ENCODE measurements around the gene BZW1. TPM values are rescaled to one million over a fixed set of nuclear protein-coding genes. Genes with fewer than 3 reads are reported as not detected.
"Not testable (repeated sequence)": the region's sequence is repeated elsewhere in the genome, so short reads cannot be mapped to it uniquely, and the experiment has no call there.

Gene BZW1
- total RNA-seq, 4 donors from 2014 or later, result 204 to 317 (median 240) TPM

GRCh38 chr2:200800458-200800857 is 11.3 kb upstream of the BZW1 start:
- intact Hi-C loops (cut with DNase I; ENCODE audit: low total_unique reads) (no loop called here), in situ Hi-C loops (cut with MboI; ENCODE audit: low sequenced_read_pairs in 4 of 4) (loop anchor here in 1 of 4 donors (25.0 kb wide), 1 partner anchor 88 kb away; no protein-coding TSS in a partner anchor)
- TF ChIP-seq CTCF (IDR thresholded peaks at IDR 0.05 in 4 of 5, conservative IDR thresholded peaks at IDR 0.05 in 1 of 5) (no peak), POLR2A (IDR thresholded peaks at IDR 0.05) (no peak)
- Histone ChIP-seq H3K27ac (no peak overlapping the region), H3K4me3 (no peak overlapping the region), H3K9me3 (no peaks in the 10 kb centered on the region), H3K36me3 (no peaks in the 10 kb centered on the region), H3K4me1 (peaks cover 0 to 17% of the 10 kb centered on the region in 2 donors), H3K27me3 (no peaks in the 10 kb centered on the region)
- DNase-seq (no peak), ATAC-seq (no peak)

- ATAC-seq; DNase-seq; H3K36me3 ChIP-seq; H3K27ac ChIP-seq; H3K9me3 ChIP-seq; H3K4me3 ChIP-seq; H3K27me3 ChIP-seq; intact Hi-C loops (cut with DNase I; ENCODE audit: low total_unique reads): not testable (repeated sequence)
- in situ Hi-C loops (cut with MboI; ENCODE audit: low sequenced_read_pairs in 4 of 4), result loop anchor here in 1 of 4 donors (25.0 kb wide), 1 partner anchor 89 kb away; no protein-coding TSS in a partner anchor
- H3K4me1 ChIP-seq, result peaks cover 0 to 11% of the 10 kb centered on the region in 2 donors
Observed at GRCh38 chr2:200801431-200801830, 10.3 kb upstream of the BZW1 start.

GRCh38 chr2:200809506-200810251 is 2.0 kb upstream of the BZW1 start:
- ATAC-seq (no peak), DNase-seq (no peak)
- Histone ChIP-seq H3K36me3 (peaks cover 0 to 16% of the 10 kb centered on the region in 2 donors), H3K27me3 (no peaks in the 10 kb centered on the region), H3K9me3 (no peaks in the 10 kb centered on the region), H3K27ac (peak overlapping the region; percentile 95 to 99 (median 98)), H3K4me1 (peaks cover 22 to 27% of the 10 kb centered on the region in 2 donors), H3K4me3 (no peak overlapping the region)
- in situ Hi-C loops (cut with MboI; ENCODE audit: low sequenced_read_pairs in 4 of 4), result loop anchor here (5.0 to 25.0 kb wide), 4 partner anchors 55 to 97 kb away; partner anchors contain the start of gene CLK1 (in 1 of the 4)
- no peak for TF ChIP-seq POLR2A (IDR thresholded peaks at IDR 0.05)
- no peak for TF ChIP-seq CTCF (IDR thresholded peaks at IDR 0.05 in 4 of 5, conservative IDR thresholded peaks at IDR 0.05 in 1 of 5)
- intact Hi-C loops (cut with DNase I; ENCODE audit: low total_unique reads), result loop anchor here (2.0 to 5.0 kb wide), 3 partner anchors 62 to 308 kb away; partner anchors contain the start of genes CFLAR, NIF3L1 and PPIL3

GRCh38 chr2:200810252-200810997 is 1.3 kb upstream of the BZW1 start:
- no peaks in the 10 kb centered on the region for H3K9me3 ChIP-seq
- DNase-seq (no peak), ATAC-seq (no peak)
- TF ChIP-seq POLR2A (IDR thresholded peaks at IDR 0.05) (no peak), CTCF (IDR thresholded peaks at IDR 0.05 in 4 of 5, conservative IDR thresholded peaks at IDR 0.05 in 1 of 5) (no peak)
- intact Hi-C loops (cut with DNase I; ENCODE audit: low total_unique reads) (loop anchor here (2.0 to 5.0 kb wide), 3 partner anchors 63 to 307 kb away; partner anchors contain the start of genes CFLAR, NIF3L1 and PPIL3), in situ Hi-C loops (cut with MboI; ENCODE audit: low sequenced_read_pairs in 4 of 4) (loop anchor here (5.0 to 25.0 kb wide), 4 partner anchors 54 to 98 kb away; partner anchors contain the start of gene CLK1 (in 1 of the 4))
- peak overlapping the region; percentile 77 to 98 (median 92) for H3K4me3 ChIP-seq
- peak overlapping the region; percentile 95 to 99 (median 98) for H3K27ac ChIP-seq
- H3K4me1 ChIP-seq, result peaks cover 27 to 31% of the 10 kb centered on the region in 2 donors
- H3K27me3 ChIP-seq, result no peaks in the 10 kb centered on the region
- peaks cover 0 to 24% of the 10 kb centered on the region in 2 donors for H3K36me3 ChIP-seq
